Keratinocyte (primary cell): Measurements from ENCODE around the gene CBX8.

Source experiments
- CTCF ChIP-seq, 3 experiments: IDR thresholded peaks in 1 of 3; conservative IDR thresholded peaks in 1 of 3; optimal IDR thresholded peaks in 1 of 3; 2 replicates in 2 of 3; 3 replicates in 1 of 3; pipeline versions ENCODE3 to v1.5.1; 2011; ENCODE audit warnings: low read length in 3 of 3, mild to moderate bottlenecking in 3 of 3, moderate library complexity in 2 of 3, control low read depth in 1 of 3, inconsistent platforms in 1 of 3; ENCODE audit not compliant: insufficient read depth in 2 of 3; ENCODE audit errors: extremely low read depth in 1 of 3
- EZH2 ChIP-seq: IDR thresholded peaks from one replicate; pipeline ENCODE4 v1.6.1; 2012; ENCODE audit warnings: inconsistent platforms, mild to moderate bottlenecking, low read length, moderate library complexity

GRCh38 chr17:79818026-79818758 lies 21.3 kb upstream of the CBX8 start:
- TF ChIP-seq CTCF (optimal IDR thresholded peaks at IDR 0.05 in 1 of 3, IDR thresholded peaks at IDR 0.05 in 1 of 3, conservative IDR thresholded peaks at IDR 0.05 in 1 of 3; ENCODE audit: extremely low read depth in 1 of 3, insufficient read depth in 2 of 3, low read length in 3 of 3) = no peak
- no peak for TF ChIP-seq EZH2
